IMR-90 (cell line): ENCODE results near the gene CSNK2A2.

Experiments
- BHLHE40 ChIP-seq: fragments of 150-350 bp; IDR thresholded peaks from 2 replicates; pipeline ENCODE4 v1.6.1; 2016; ENCODE audit warnings: mild to moderate bottlenecking, low read depth, low read length
- CHD1 ChIP-seq: IDR thresholded peaks from 2 replicates; pipeline ENCODE4 v1.6.1; 2012; ENCODE audit warnings: low read depth, low read length, improper control_type of control experiment
- CTCF ChIP-seq: conservative IDR thresholded peaks from 2 replicates; pipeline ENCODE4 v1.5.1; 2012; ENCODE audit warnings: mild to moderate bottlenecking, low read depth, low read length, improper control_type of control experiment
- FOS ChIP-seq: fragments of 150-350 bp; IDR thresholded peaks from 2 replicates; pipeline ENCODE4 v1.6.1; 2016; ENCODE audit warnings: low read depth, low read length
- MAZ ChIP-seq: IDR thresholded peaks from 2 replicates; pipeline ENCODE4 v1.6.1; 2012; ENCODE audit warnings: low read depth, mild to moderate bottlenecking, low read length, improper control_type of control experiment, moderate library complexity, borderline replicate concordance
- MXI1 ChIP-seq: IDR thresholded peaks from 2 replicates; pipeline ENCODE4 v1.6.1; 2012; ENCODE audit warnings: low read depth, mild to moderate bottlenecking, low read length, moderate library complexity, borderline replicate concordance
- NFE2L2 ChIP-seq: fragments of 150-350 bp; IDR thresholded peaks from 2 replicates; pipeline ENCODE4 v1.6.1; 2016; ENCODE audit warnings: low read depth, mild to moderate bottlenecking, low read length
- POLR2A ChIP-seq: IDR thresholded peaks from 2 replicates; pipeline ENCODE4 v1.6.1; 2012; ENCODE audit warnings: mild to moderate bottlenecking, low read depth, low read length
- RAD21 ChIP-seq: IDR thresholded peaks from 2 replicates; pipeline ENCODE4 v1.6.1; 2012; ENCODE audit warnings: low read length, improper control_type of control experiment
- RCOR1 ChIP-seq: IDR thresholded peaks from 2 replicates; pipeline ENCODE4 v1.6.1; 2012; ENCODE audit warnings: mild to moderate bottlenecking, low read length, improper control_type of control experiment; ENCODE audit not compliant: insufficient replicate concordance
- RFX5 ChIP-seq: IDR thresholded peaks from 2 replicates; pipeline ENCODE4 v1.8.0; 2012; ENCODE audit warnings: low read depth, mild to moderate bottlenecking, low read length, moderate library complexity
- SMC3 ChIP-seq: fragments of 150-350 bp; IDR thresholded peaks from 2 replicates; pipeline ENCODE4 v1.6.1; 2016; ENCODE audit warnings: low read depth, mild to moderate bottlenecking, antibody characterized with exemption, low read length, moderate library complexity
- USF2 ChIP-seq: fragments of 150-350 bp; IDR thresholded peaks from 2 replicates; pipeline ENCODE4 v1.6.1; 2017; ENCODE audit warnings: mild to moderate bottlenecking, antibody characterized with exemption, low read length, low read depth

GRCh38 chr16:58127634-58128033, 70.3 kb downstream of the CSNK2A2 start:
- TF ChIP-seq POLR2A (no peak), NFE2L2 (no peak), CTCF (0 out of 2 replicates have a peak, but pooled peaks have one; percentile 9), FOS (no peak), RAD21 (no peak), RFX5 (no peak), MXI1 (no peak), SMC3 (no peak), RCOR1 (no peak), MAZ (no peak), CHD1 (no peak), USF2 (no peak), BHLHE40 (no peak)
